ENCODE data around the gene SEL1L3.

DNA sequence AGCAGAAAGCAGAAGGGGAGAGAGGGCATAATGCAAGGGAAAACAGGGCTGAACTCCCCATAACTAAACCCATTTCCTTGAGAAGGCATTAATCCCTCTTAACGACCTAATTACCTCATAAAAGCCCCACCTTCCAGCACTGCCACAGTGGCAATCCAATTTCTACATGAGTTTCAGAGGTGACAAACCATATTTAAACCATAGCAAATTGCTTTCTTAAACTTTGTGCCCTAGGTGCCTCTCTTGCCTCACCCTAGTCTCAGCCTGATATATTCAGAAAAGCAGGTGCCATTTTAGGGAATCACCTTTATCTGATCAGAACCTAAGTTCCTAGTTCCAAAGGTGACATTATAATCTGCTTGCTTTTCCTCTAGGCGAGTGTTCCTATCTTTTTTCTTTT lies 158.3 kb downstream of the SEL1L3 start:
- TF ChIP-seq, protein P1, sequence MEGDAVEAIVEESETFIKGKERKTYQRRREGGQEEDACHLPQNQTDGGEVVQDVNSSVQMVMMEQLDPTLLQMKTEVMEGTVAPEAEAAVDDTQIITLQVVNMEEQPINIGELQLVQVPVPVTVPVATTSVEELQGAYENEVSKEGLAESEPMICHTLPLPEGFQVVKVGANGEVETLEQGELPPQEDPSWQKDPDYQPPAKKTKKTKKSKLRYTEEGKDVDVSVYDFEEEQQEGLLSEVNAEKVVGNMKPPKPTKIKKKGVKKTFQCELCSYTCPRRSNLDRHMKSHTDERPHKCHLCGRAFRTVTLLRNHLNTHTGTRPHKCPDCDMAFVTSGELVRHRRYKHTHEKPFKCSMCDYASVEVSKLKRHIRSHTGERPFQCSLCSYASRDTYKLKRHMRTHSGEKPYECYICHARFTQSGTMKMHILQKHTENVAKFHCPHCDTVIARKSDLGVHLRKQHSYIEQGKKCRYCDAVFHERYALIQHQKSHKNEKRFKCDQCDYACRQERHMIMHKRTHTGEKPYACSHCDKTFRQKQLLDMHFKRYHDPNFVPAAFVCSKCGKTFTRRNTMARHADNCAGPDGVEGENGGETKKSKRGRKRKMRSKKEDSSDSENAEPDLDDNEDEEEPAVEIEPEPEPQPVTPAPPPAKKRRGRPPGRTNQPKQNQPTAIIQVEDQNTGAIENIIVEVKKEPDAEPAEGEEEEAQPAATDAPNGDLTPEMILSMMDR (conservative IDR thresholded peaks at IDR 0.05) = no peak
- TF ChIP-seq ZFX (IDR thresholded peaks at IDR 0.05) = no peak

All from C4-2B (cell line).